NCI-H524 treated with DMSO at 0.1 percent for 48 hours (cell line): ENCODE results near the gene SORCS2.

Experiments
- DNase-seq: peaks from one replicate; lab custom pipeline; 2025; lab: John Stamatoyannopoulos, UW

The SORCS2 gene

GRCh38 chr4:7710126-7710525 lies 517.8 kb downstream of the SORCS2 start:
- DNase-seq = no peak

GRCh38 chr4:7710576-7711306 lies 518.4 kb downstream of the SORCS2 start:
- no peak for DNase-seq

GRCh38 chr4:7711307-7711963 lies 519.1 kb downstream of the SORCS2 start:
- no peak for DNase-seq

- DNase-seq = no peak
Observed at GRCh38 chr4:7712021-7712671, 519.8 kb downstream of the SORCS2 start.

GRCh38 chr4:7713757-7714156 lies 521.4 kb downstream of the SORCS2 start:
- no peak for DNase-seq

GRCh38 chr4:7714176-7714575 lies 521.8 kb downstream of the SORCS2 start:
- no peak for DNase-seq

- DNase-seq = no peak
Observed at GRCh38 chr4:7714738-7715137, 522.4 kb downstream of the SORCS2 start.

- no peak for DNase-seq
Observed at GRCh38 chr4:7715271-7716009, 523.1 kb downstream of the SORCS2 start.

GRCh38 chr4:7716010-7716721 lies 523.8 kb downstream of the SORCS2 start:
- DNase-seq = no peak

- no peak for DNase-seq
Observed at GRCh38 chr4:7717161-7717560, 524.8 kb downstream of the SORCS2 start.

- DNase-seq = no peak
Observed at GRCh38 chr4:7717946-7718490, 525.7 kb downstream of the SORCS2 start.

GRCh38 chr4:7719354-7720174 lies 527.2 kb downstream of the SORCS2 start:
- no peak for DNase-seq

- DNase-seq = no peak
Observed at GRCh38 chr4:7721984-7722551, 529.7 kb downstream of the SORCS2 start.

GRCh38 chr4:7722766-7723387 lies 530.5 kb downstream of the SORCS2 start:
- DNase-seq = no peak

- DNase-seq = no peak
Observed at GRCh38 chr4:7723625-7724024, 531.3 kb downstream of the SORCS2 start.

GRCh38 chr4:7725951-7726350 lies 533.6 kb downstream of the SORCS2 start:
- DNase-seq = no peak

- no peak for DNase-seq
Observed at GRCh38 chr4:7726665-7727413, 534.5 kb downstream of the SORCS2 start.

- no peak for DNase-seq
Observed at GRCh38 chr4:7727749-7728148, 535.4 kb downstream of the SORCS2 start.

GRCh38 chr4:7731437-7731836 lies 539.1 kb downstream of the SORCS2 start:
- DNase-seq = no peak
